ENCODE data around the gene GPR135.

DNA sequence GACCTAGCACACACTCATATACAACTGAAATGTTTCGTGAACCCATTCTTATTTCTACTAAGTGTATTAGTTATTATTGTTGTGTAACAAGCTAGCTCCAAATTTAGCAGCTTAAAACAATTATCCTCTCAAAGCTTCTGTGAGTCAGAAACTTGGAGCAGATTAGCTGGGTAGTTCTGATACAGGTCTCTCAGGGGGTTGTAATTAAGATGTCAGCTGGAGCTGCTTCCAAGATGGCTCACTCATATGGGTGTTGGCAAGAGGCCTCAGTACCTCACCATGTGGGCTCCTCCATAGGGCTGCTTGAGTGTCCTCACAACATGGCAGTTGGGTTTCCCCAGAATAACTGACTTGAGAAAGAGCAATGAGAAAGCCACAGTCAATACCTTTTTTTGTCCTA lies 9.8 kb downstream of the GPR135 start:
- TF ChIP-seq CTCF (IDR thresholded peaks at IDR 0.05), result no peak
- TF ChIP-seq POLR2A (IDR thresholded peaks at IDR 0.05), result no peak
